GM23248 (cell line): Measurements from ENCODE around the gene CTNNA2.

Source experiments
- EZH2 ChIP-seq: fragments of 200-600 bp; sonication (generic); IDR thresholded peaks from 2 replicates; pipeline ENCODE4 v1.6.1; 2018; ENCODE audit warnings: antibody characterized with exemption, mild to moderate bottlenecking; ENCODE audit not compliant: insufficient read depth, poor library complexity, severe bottlenecking
- EZH2phosphoT487 ChIP-seq: fragments of 200-600 bp; sonication (generic); IDR thresholded peaks from 2 replicates; pipeline ENCODE4 v1.6.1; 2018; ENCODE audit warnings: antibody characterized with exemption, moderate library complexity, mild to moderate bottlenecking, low read depth; ENCODE audit not compliant: insufficient read depth

- TF ChIP-seq EZH2phosphoT487 (no peak), EZH2 (no peak)
These were observed 270.0 kb downstream of the CTNNA2 start for GRCh38 chr2:79782576-79783452.
